ENCODE results near the gene MXRA5.

- TF ChIP-seq POLR2A (IDR thresholded peaks at IDR 0.05; ENCODE audit: low read length) (no peak), GATA1 (IDR thresholded peaks at IDR 0.05; ENCODE audit: low read depth, low read length) (no peak)
These were observed 55.9 kb downstream of the MXRA5 start for GRCh38 chrX:3290561-3290960.
